ENCODE measurements around the gene MRTFA.

GRCh38 chr22:40594346-40594745 is 42.2 kb downstream of the MRTFA start:
- TF ChIP-seq CTCF (IDR thresholded peaks at IDR 0.05) (no peak), ZFX (IDR thresholded peaks at IDR 0.05; ENCODE audit: borderline replicate concordance) (no peak)

Measured in 22Rv1 (cell line).